Measurements from ENCODE around the gene GPC6.

GRCh38 chr13:94234738-94235137 lies 1008.1 kb downstream of the GPC6 start:
- TF ChIP-seq, protein P1, sequence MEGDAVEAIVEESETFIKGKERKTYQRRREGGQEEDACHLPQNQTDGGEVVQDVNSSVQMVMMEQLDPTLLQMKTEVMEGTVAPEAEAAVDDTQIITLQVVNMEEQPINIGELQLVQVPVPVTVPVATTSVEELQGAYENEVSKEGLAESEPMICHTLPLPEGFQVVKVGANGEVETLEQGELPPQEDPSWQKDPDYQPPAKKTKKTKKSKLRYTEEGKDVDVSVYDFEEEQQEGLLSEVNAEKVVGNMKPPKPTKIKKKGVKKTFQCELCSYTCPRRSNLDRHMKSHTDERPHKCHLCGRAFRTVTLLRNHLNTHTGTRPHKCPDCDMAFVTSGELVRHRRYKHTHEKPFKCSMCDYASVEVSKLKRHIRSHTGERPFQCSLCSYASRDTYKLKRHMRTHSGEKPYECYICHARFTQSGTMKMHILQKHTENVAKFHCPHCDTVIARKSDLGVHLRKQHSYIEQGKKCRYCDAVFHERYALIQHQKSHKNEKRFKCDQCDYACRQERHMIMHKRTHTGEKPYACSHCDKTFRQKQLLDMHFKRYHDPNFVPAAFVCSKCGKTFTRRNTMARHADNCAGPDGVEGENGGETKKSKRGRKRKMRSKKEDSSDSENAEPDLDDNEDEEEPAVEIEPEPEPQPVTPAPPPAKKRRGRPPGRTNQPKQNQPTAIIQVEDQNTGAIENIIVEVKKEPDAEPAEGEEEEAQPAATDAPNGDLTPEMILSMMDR (conservative IDR thresholded peaks at IDR 0.05): no peak
- no peak for TF ChIP-seq EZH2 (IDR thresholded peaks at IDR 0.05; ENCODE audit: low read depth)
